AG08396 (cell line): ENCODE measurements around the gene SPATA25.

Source experiments
- DNase-seq: peaks from one replicate; pipeline ENCODE4 v3.0.0; 2012; ENCODE audit warnings: low spot score, mixed read lengths

SPATA25 gene

GRCh38 chr20:45863543-45864470 lies 23.6 kb downstream of the SPATA25 start:
- DNase-seq: no peak

GRCh38 chr20:45861221-45862075 lies 26.0 kb downstream of the SPATA25 start:
- no peak for DNase-seq

- DNase-seq: no peak
Measured at GRCh38 chr20:45860560-45861220, 26.7 kb downstream of the SPATA25 start.

GRCh38 chr20:45859916-45860315 lies 27.5 kb downstream of the SPATA25 start:
- DNase-seq: no peak

GRCh38 chr20:45857882-45858216 lies 29.6 kb downstream of the SPATA25 start:
- DNase-seq: no peak

- DNase-seq: peak; percentile 99
Measured at GRCh38 chr20:45857114-45857881, 30.1 kb downstream of the SPATA25 start, which contains the start of the genes ACOT8 and ZSWIM3. Gene ACOT8 (minus strand): TSS chr20:45857392. CDS start chr20:45857315, 77 bp downstream. Gene ZSWIM3 (plus strand): TSS chr20:45857614. CDS start chr20:45857826, 212 bp downstream.

- no peak for DNase-seq
Measured at GRCh38 chr20:45853484-45853883, 33.9 kb downstream of the SPATA25 start.

GRCh38 chr20:45852326-45852725 lies 35.1 kb downstream of the SPATA25 start:
- no peak for DNase-seq

- DNase-seq: no peak
Measured at GRCh38 chr20:45851501-45851900, 35.9 kb downstream of the SPATA25 start.

- DNase-seq: no peak
Measured at GRCh38 chr20:45850926-45851325, 36.5 kb downstream of the SPATA25 start.

GRCh38 chr20:45850238-45850637 lies 37.2 kb downstream of the SPATA25 start:
- no peak for DNase-seq

GRCh38 chr20:45848969-45849582 lies 38.3 kb downstream of the SPATA25 start:
- no peak for DNase-seq

- DNase-seq: no peak
Measured at GRCh38 chr20:45848421-45848820, 39.0 kb downstream of the SPATA25 start.

- no peak for DNase-seq
Measured at GRCh38 chr20:45845452-45845851, 42.0 kb downstream of the SPATA25 start.

- DNase-seq: no peak
Measured at GRCh38 chr20:45843506-45843905, 43.9 kb downstream of the SPATA25 start.

- DNase-seq: peak; percentile 53
Measured at GRCh38 chr20:45842169-45842812, 45.1 kb downstream of the SPATA25 start.

- no peak for DNase-seq
Measured at GRCh38 chr20:45841407-45842129, 45.9 kb downstream of the SPATA25 start.

- DNase-seq: no peak
Measured at GRCh38 chr20:45840700-45841198, 46.7 kb downstream of the SPATA25 start.

GRCh38 chr20:45836841-45837240 lies 50.6 kb downstream of the SPATA25 start:
- no peak for DNase-seq
